ENCODE results near the gene RPS28.
"Not testable (repeated sequence)": the region's sequence is repeated elsewhere in the genome, so short reads cannot be mapped to it uniquely, and the experiment has no call there.

Gene RPS28

GRCh38 chr19:8320564-8321066, 681 bp upstream of the RPS28 start:
- DNase-seq, result no peak

- no peak for DNase-seq
Measured at GRCh38 chr19:8321986-8322637, 816 bp downstream of the RPS28 start.

GRCh38 chr19:8322638-8322997, 1.3 kb downstream of the RPS28 start:
- no peak for DNase-seq

GRCh38 chr19:8323781-8324185, 2.5 kb downstream of the RPS28 start:
- DNase-seq, result no peak

GRCh38 chr19:8324186-8325050, 3.1 kb downstream of the RPS28 start:
- DNase-seq, result no peak

GRCh38 chr19:8325454-8325853, 4.2 kb downstream of the RPS28 start:
- DNase-seq, result no peak

- no peak for DNase-seq
Measured at GRCh38 chr19:8329996-8330395, 8.7 kb downstream of the RPS28 start.

- DNase-seq, result no peak
Measured at GRCh38 chr19:8331263-8331845, 10.1 kb downstream of the RPS28 start.

- DNase-seq, result no peak
Measured at GRCh38 chr19:8332976-8333766, 11.9 kb downstream of the RPS28 start.

- DNase-seq, result no peak
Measured at GRCh38 chr19:8333767-8334457, 12.6 kb downstream of the RPS28 start.

GRCh38 chr19:8334458-8335342, 13.4 kb downstream of the RPS28 start:
- no peak for DNase-seq

GRCh38 chr19:8335343-8336071, 14.2 kb downstream of the RPS28 start:
- DNase-seq, result no peak

GRCh38 chr19:8336072-8336569, 14.8 kb downstream of the RPS28 start:
- no peak for DNase-seq

- no peak for DNase-seq
Measured at GRCh38 chr19:8336660-8337059, 15.4 kb downstream of the RPS28 start.

- DNase-seq, result no peak
Measured at GRCh38 chr19:8337728-8338127, 16.4 kb downstream of the RPS28 start.

- DNase-seq, result no peak
Measured at GRCh38 chr19:8338835-8339234, 17.5 kb downstream of the RPS28 start.

- no peak for DNase-seq
Measured at GRCh38 chr19:8340341-8341096, 19.2 kb downstream of the RPS28 start.

- DNase-seq, result not testable (repeated sequence)
Measured at GRCh38 chr19:8341504-8341903, 20.2 kb downstream of the RPS28 start.

- no peak for DNase-seq
Measured at GRCh38 chr19:8342316-8342683, 21.0 kb downstream of the RPS28 start.
